Panc1 (cell line): ENCODE results near the gene PNPLA2.

ENCODE experiments used
- CTCF ChIP-seq: fragments of 450-650 bp; IDR thresholded peaks from 2 replicates; pipeline ENCODE4 v1.5.1; 2017; ENCODE audit warnings: mild to moderate bottlenecking
- REST ChIP-seq, 2 experiments: IDR thresholded peaks; 2 replicates each; pipeline ENCODE4 v1.6.1; 2011 to 2012; ENCODE audit warnings: low read depth in 2 of 2, control low read depth in 1 of 2, low read length in 1 of 2, mild to moderate bottlenecking in 1 of 2, moderate library complexity in 1 of 2; ENCODE audit not compliant: insufficient read depth in 1 of 2

GRCh38 chr11:868802-869201 lies 50.1 kb downstream of the PNPLA2 start:
- TF ChIP-seq CTCF, result no peak
- 0 out of 4 replicates have a peak, but pooled peaks of 1 of the 2 experiments have one; percentile 2 for TF ChIP-seq REST (IDR thresholded peaks at IDR 0.05; ENCODE audit: insufficient read depth in 1 of 2, low read depth in 2 of 2, low read length in 1 of 2)
